Astrocyte of the spinal cord (primary cell): ENCODE measurements around the gene KLHL7.
"Not testable (repeated sequence)": the region's sequence is repeated elsewhere in the genome, so short reads cannot be mapped to it uniquely, and the experiment has no call there.

ENCODE experiments used
- DNase-seq: peaks from one replicate; pipeline ENCODE4 v3.0.0; 2011; ENCODE audit warnings: low read depth, low spot score
- H3K4me3 ChIP-seq: 2 replicates; pipeline ENCODE4 v1.5.1; 2011; ENCODE audit warnings: low read depth, mild to moderate bottlenecking, low read length, moderate library complexity
- CTCF ChIP-seq: IDR thresholded peaks from 2 replicates; pipeline ENCODE4 v1.5.1; 2012; ENCODE audit warnings: low read depth, mild to moderate bottlenecking, low read length, inconsistent platforms
- in situ Hi-C: cut with HindIII; loops from 2 replicates; pipeline ENCODE4 v1.10.0; 2017; ENCODE audit warnings: low sequenced_read_pairs

KLHL7 gene

GRCh38 chr7:23184291-23184690 is 78.7 kb downstream of the KLHL7 start:
- no peak overlapping the region for H3K4me3 ChIP-seq
- no peak for TF ChIP-seq CTCF
- no peak for DNase-seq
- in situ Hi-C loops: no loop called here

DNA sequence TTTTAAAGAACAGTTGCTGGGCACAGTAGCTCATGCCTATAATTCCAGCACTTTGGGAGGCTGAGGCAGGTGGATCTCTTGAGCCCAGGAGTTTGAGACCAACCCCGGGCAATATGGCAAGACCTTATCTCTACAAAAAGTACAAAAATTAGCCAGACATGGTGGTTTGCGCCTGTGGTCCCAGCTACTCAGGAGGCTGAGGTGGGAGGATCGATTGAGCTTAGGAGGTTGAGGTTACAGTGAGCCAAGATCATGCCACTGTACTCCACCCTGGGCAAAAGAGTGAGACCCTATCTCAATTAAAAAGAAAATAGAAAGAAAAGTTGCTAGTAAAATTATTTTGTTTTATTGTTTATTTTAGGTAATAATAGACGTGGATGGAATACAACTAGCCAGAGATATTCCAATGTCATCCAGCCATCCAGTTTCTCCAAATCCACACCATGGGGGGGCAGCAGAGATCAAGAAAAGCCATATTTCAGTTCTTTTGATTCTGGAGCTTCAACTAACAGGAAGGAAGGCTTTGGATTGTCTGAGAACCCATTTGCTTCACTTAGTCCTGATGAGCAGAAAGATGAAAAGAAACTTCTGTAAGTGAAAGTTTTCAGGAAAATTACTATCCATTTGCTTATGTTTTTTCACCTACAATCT is 79.2 kb downstream of the KLHL7 start:
- no peak overlapping the region for H3K4me3 ChIP-seq
- in situ Hi-C loops: no loop called here
- peak; percentile 36 for DNase-seq
- TF ChIP-seq CTCF: peak; percentile 42

DNA sequence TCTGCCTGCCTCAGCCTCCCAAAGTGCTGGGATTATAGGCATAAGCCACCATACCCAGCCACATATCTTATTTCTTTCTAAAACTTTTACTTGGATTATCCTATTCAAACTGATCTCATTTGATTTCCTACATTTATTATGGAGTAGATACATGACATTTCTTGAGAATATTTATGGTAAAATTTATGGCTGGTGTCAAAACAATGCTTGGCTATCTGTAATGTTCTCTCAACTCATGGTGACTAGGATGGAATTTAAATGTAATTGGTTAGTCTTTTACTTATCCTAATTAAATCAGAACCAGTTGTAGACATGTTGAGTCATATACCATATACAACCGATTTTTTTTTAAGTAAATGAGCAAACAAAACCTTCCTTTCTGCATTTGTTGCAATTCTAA is 80.4 kb downstream of the KLHL7 start:
- DNase-seq: no peak
- in situ Hi-C loops: no loop called here
- TF ChIP-seq CTCF: no peak
- no peak overlapping the region for H3K4me3 ChIP-seq

DNA sequence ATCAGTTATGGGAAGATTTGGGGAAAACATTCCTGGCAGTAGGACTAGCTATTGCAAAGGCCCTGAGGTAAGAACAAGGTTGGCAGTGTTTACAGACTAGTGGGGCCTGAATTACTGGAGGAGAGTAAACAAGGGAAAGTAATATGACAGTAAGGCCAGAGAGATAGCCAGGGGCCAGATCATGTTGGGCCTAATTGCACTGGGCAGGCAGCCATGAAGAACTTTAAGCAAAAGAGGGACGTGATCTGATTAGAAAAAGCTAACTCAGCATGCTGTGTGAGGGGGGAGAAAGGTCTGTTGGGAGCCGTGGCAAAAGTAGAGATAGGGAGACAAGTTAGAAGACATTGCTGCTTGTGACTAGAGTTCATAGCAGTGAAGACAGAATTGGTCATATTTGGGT is 85.4 kb downstream of the KLHL7 start:
- no peak for TF ChIP-seq CTCF
- in situ Hi-C loops: no loop called here
- no peak for DNase-seq

GRCh38 chr7:23193650-23194227 is 88.2 kb downstream of the KLHL7 start:
- DNase-seq, in situ Hi-C loops, H3K4me3 ChIP-seq: not testable (repeated sequence)

More for the DNA sequence above, 85.4 kb downstream of the KLHL7 start:
- H3K4me3 ChIP-seq: no peak overlapping the region

- DNase-seq: no peak
- TF ChIP-seq CTCF: no peak
- in situ Hi-C loops: no loop called here
- no peak overlapping the region for H3K4me3 ChIP-seq
Measured at GRCh38 chr7:23196306-23196705, 90.7 kb downstream of the KLHL7 start.

- in situ Hi-C loops, H3K4me3 ChIP-seq, DNase-seq: not testable (repeated sequence)
Measured at GRCh38 chr7:23197745-23198144, 92.2 kb downstream of the KLHL7 start.
